OCI-M1 (cell line): Measurements from ENCODE around the gene MASP2.
A peak's percentile ranks its signal among the peaks of the same experiment; 100 is the strongest.
"Not testable (repeated sequence)": the region's sequence is repeated elsewhere in the genome, so short reads cannot be mapped to it uniquely, and the experiment has no call there.

Experiments
- DNase-seq: peaks from one replicate; lab custom pipeline; 2025; lab: John Stamatoyannopoulos, UW

Gene MASP2

GRCh38 chr1:11037740-11038182, 9.3 kb downstream of the MASP2 start:
- DNase-seq, result peak; percentile 90

GRCh38 chr1:11037019-11037739, 9.9 kb downstream of the MASP2 start:
- not testable (repeated sequence) for DNase-seq

DNA sequence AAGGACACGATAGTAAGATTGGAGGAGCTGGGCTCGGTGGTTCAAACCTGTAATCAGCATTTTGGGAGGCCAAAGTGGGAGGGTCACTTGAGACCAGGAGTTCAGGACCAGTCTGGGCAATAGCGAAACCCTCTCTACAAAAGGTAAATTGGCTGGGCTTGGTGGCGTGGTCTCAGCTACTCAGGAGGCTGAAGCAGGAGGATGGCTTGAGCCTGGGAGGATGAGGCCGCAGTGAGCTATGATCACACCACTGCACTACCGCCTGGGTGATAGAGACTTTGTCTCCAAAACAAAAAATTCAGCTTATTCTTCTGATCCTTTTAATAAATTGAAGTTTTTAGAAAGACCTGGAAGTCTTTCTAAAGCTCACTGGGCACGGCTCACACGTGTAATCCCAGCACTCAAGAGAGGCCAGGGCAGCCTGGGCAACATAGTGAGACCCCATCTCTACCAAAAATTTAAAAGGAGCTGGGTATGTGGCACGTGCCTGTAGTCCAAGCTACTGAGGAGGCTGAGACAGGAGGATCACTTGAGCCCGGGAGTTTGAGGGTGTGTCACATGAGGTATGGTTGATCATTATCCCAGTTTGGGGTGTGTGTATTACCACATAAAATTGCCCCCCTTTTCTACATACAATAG, 15.3 kb downstream of the MASP2 start:
- DNase-seq, result no peak

- no peak for DNase-seq
Measured at GRCh38 chr1:11030865-11031264, 16.2 kb downstream of the MASP2 start.

DNA sequence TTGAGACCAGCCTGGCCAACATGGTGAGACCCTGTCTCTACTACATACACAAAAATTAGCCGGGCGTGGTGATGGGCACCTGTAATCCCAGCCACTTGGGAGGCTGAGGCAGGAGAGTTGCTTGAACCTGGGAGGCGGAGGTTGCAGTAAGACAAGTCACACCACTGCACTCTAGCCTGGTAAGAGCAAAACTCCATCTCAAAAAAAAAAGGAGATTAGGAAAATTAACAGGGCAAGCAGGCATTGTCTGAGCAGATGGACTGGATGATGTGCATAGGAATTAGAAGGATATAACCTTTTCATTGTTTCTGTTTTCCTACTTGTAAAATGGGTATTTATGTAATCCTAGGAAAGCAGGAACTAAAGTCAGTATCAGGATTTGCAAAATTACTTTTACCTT, 19.0 kb downstream of the MASP2 start:
- DNase-seq, result no peak

- no peak for DNase-seq
Measured at GRCh38 chr1:11027316-11027715, 19.7 kb downstream of the MASP2 start.

DNA sequence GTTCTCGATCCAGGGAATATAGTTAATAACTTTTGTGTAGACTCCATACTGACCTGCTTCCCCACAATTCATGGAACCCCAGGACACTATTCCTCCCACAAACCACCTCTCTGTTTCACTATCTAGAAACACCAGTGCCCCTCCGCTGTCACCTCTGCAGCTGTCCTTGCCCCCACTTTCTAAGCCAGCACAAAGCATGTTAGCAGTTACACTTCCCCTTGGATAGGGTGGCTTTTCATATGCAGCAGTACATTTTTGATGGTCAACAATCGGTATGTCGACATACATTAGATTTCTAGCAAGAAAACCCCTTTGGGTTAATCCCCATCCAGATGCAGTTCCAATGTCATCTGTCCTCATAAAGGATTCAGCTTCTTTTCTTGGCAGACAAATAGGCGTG, 20.1 kb downstream of the MASP2 start:
- DNase-seq, result no peak

DNA sequence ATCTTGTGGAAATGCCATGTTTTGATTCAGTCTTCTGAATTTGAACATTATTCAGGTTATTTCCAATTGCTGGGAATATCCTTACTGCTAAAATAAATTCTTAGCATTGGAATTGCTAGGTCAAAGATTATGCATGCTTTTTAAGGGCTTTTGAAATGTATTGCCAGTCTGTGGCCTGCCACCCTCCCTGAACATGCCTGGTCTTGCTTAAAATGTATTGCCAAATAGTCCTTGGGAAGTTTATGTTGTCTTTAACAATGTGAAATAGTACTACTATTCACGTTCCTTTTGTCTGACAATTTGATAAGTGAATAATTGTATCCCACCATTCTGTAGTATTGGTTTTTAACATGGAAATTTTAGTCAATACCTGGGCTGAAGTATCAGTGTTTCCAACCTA, 21.0 kb downstream of the MASP2 start:
- DNase-seq, result no peak

DNA sequence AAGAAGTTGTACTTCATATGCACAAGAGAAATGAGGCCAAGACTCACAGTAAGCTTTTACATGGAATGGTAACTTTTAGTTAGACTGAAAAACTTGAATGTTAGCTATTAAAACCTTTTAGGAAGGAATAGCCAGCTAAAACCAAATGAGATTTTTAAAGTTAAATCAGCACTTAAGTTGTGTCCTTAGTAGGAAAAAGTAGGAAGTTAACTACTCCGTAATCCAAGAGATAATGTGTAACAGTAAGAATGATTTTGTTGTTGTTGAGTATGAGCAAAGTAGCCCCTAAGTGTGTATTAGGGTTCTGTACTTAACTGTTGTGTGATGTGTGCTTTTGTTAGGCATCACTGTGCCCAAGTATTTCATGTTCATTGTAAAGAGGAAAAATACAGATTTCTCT, 21.4 kb downstream of the MASP2 start:
- no peak for DNase-seq

DNA sequence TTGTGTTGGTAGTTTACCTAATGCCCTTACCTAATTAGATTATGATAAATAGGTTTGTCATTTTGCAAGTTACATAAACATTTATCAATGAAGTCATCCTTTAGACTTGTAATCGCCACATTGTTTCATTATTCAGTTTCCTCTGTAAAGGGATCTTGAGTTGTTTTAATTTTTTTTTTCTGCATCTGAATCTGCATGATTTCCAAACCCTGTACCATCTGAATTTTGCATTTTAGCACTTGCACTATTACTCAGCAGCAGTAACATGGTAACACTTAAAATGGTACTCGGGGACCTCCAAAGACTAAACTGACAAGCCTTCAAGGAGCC, 22.2 kb downstream of the MASP2 start:
- no peak for DNase-seq

DNA sequence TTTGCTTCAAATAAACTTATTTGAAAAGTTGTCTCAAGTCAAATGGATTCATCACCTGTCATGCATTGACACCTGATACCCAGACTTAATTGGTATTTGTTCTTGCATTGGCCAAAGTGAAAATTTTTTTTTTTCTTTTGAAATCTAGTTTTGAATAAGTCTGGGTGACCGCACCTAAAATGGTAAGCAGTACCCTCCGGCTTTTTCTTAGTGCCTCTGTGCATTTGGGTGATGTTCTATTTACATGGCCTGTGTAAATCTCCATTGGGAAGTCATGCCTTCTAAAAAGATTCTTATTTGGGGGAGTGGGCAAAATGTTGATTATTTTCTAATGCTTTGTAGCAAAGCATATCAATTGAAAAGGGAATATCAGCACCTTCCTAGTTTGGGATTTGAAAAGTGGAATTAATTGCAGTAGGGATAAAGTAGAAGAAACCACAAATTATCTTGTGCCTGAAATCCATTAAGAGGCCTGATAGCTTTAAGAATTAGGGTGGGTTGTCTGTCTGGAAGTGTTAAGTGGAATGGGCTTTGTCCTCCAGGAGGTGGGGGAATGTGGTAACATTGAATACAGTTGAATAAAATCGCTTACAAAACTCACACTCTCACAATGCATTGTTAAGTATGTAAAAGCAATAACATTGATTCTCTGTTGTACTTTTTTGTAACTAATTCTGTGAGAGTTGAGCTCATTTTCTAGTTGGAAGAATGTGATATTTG, 22.7 kb downstream of the MASP2 start:
- no peak for DNase-seq

GRCh38 chr1:11023201-11023600, 23.8 kb downstream of the MASP2 start:
- no peak for DNase-seq

DNA sequence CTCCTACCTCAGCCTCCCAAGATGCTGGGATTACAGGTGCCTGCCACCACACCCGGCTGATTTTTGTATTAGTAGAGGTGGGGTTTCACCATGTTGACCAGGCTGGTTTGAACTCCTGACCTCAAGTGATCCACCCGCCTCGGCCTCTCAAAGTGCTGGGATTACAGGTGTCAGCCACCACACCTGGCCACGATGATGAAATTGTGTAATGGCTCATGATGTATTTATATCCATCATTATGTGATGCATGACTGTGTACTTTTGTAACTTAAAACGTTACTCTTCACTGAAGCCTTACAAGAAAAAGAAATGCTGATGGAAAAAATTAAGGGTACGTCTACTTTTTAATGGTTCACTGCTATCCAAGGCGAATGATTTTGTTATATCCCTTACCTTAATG, 27.1 kb downstream of the MASP2 start:
- no peak for DNase-seq

GRCh38 chr1:11019358-11019757, 27.7 kb downstream of the MASP2 start:
- DNase-seq, result not testable (repeated sequence)

DNA sequence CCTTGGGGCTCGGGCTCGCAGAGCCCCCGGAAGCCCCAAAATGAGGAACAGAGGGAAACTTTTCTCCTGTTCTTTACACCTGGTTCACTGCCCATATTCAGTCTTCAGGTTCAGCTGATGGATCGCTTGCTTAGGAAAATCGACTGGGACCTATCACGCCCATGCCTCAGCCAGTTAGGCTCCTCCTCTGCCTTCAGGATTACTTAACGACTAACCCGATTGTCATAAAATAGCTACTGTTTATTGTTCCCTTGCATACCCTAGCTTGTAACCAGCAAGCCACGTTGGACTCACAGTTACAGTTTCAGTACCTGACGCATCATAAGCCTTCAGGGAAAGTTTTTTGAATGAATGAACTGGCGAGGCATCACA, 33.9 kb downstream of the MASP2 start:
- DNase-seq, result no peak

GRCh38 chr1:11012260-11013159, 34.5 kb downstream of the MASP2 start, which contains the start of gene TARDBP:
TSS of gene TARDBP (plus strand) at chr1:11012654. CDS start at chr1:11013728, 1,074 bp downstream.
- peak; percentile 95 for DNase-seq

DNA sequence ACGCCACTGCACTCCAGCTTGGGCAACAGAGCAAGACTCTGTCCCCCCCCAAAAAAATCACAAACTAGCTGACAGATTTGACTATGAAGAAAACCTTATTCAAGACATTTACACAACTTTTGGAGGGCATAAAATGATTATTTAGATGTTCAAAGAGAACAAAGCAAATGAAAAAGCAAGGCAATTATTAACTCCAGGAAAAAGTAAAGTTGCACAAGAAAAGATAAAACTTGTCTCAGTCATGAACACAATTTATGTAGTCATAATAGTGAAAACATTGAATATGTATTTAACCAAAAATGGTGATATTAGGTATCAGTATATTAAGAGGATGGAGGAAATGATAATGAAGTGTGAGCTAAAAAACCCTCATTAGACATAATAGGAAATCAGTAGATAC, 46.5 kb downstream of the MASP2 start:
- no peak for DNase-seq

DNA sequence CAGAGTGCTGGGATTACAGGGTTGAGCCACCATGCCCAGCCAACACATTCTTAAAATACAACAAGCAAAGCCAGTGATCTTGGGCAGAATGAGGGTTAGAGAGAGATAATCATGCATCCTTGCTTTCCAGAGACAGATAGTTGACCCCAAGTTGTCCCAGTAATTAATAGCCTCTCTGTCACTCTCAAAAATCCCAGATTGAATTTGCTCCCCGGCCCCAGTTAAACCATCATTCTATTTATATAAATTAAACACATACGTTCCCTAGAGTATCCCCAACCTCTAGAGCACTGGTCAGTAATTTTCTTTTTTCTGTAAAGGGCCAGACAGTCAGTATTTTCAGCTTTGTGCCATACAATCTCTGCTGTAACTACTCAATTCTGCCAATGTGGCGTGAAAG, 50.9 kb downstream of the MASP2 start:
- no peak for DNase-seq

- no peak for DNase-seq
Measured at GRCh38 chr1:10992864-10993263, 54.2 kb downstream of the MASP2 start.

DNA sequence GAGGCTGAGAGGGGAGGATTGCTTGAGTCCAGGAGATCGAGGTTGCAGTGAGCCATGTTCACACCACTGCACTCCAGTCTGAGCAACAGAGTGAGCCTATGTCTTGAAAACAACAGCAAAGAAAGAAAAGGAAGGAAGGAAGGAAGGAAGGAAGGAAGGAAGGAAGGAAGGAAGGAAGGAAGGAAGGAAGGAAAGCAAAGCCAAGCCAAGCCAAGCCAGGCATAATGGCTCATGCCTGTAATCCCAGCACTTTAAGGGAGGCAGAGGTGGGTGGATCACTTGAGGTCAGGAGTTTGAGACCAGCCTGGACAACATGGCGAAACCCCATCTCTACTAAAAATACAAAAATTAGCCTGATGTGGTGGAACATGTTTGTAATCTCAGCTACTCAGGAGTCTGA, 55.0 kb downstream of the MASP2 start:
- not testable (repeated sequence) for DNase-seq

DNA sequence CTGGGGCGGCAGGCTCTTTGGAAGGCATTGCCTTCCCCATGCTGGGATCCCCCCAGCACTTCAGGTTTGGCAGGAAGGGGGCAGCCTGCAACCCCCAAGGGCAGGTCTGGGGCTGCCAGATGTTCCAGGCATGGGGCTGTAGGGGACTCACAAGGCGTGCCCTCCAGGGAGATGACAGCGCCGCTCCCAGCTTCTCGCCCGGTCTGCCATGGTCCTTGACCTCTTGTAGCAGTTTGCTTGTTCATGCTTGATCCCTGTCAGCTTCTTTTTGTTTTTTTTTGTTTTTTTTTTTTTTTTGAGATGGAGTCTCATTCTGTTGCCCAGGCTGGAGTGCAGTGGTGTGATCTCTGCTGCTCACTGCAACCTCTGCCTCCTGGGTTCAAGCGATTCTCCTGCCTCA, 56.2 kb downstream of the MASP2 start:
- no peak for DNase-seq

- DNase-seq, result peak; percentile 27
Measured at GRCh38 chr1:10989920-10990516, 57.0 kb downstream of the MASP2 start.
